Left renal pelvis (tissue), 4 donors: ENCODE data around the gene TBC1D23. TPM values are rescaled to one million over a fixed set of nuclear protein-coding genes. Genes with fewer than 3 reads are reported as not detected.
"Not testable (repeated sequence)": the region's sequence is repeated elsewhere in the genome, so short reads cannot be mapped to it uniquely, and the experiment has no call there.

Experiments used
- DNase-seq, 4 donors: peaks; one replicate each; pipeline ENCODE4 v3.0.0-alpha.2; 2013; ENCODE audit warnings: low read depth in 4 of 4, low spot score in 3 of 4
- polyA plus RNA-seq, 4 donors: library from polyadenylated mRNA; unstranded; fragments of 120-200 nt; gene quantifications; one replicate each; pipeline ENCODE4 v1.2.1, GENCODE V29; 2013; ENCODE audit not compliant: insufficient read length in 4 of 4

Gene TBC1D23
- 10 to 100 TPM; 38.0 to 45.6 (median 39.6) TPM for polyA plus RNA-seq

GRCh38 chr3:100260685-100261484, at the start of gene TBC1D23:
TBC1D23 (plus strand) TSS chr3:100260992; CDS start chr3:100261019, 27 bp downstream.
- peak; percentile 96 to 98 (median 97) for DNase-seq

GRCh38 chr3:100213891-100214573, 46.8 kb upstream of the TBC1D23 start:
- DNase-seq: no peak

GRCh38 chr3:100214574-100214964, 46.2 kb upstream of the TBC1D23 start:
- DNase-seq: no peak

DNA sequence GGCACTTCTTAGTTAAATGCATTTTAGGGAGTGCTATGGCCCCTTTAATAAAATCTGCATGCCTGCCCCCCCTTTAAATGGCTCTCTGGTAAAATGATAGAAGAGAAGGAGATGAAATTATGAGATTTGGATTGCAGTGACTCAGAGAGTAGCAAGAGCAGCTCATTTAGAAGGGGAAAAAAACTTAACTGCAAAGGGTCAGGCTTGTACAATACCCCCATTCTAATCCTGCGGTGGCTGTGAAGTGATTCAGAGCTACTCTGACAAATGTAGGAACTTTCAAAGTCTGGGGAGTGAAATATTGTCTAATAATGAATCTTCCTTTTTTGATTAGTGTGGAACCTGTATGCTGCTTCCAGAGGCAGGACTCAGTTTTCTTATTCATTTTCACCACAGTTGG, 44.1 kb upstream of the TBC1D23 start:
- DNase-seq: no peak

- no peak for DNase-seq
Observed at GRCh38 chr3:100221159-100221558, 39.6 kb upstream of the TBC1D23 start.

GRCh38 chr3:100225193-100225592, 35.6 kb upstream of the TBC1D23 start:
- DNase-seq: no peak

DNA sequence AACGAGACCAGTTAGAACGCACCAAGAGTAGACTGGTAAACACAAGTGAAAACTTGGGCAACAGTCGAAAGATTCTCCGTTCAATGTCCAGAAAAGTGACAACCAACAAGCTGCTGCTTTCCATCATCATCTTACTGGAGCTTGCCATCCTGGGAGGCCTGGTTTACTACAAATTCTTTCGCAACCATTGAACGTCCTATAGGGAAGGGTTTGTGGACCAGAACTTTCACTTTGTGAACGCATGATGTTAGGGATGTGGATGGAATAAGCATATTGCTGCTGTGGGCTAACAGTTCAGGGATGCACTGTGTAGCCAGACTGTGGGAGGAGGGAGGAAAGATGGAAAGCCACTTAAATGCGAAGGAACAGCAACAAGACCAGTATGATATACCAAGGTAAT, 34.9 kb upstream of the TBC1D23 start:
- no peak for DNase-seq

DNA sequence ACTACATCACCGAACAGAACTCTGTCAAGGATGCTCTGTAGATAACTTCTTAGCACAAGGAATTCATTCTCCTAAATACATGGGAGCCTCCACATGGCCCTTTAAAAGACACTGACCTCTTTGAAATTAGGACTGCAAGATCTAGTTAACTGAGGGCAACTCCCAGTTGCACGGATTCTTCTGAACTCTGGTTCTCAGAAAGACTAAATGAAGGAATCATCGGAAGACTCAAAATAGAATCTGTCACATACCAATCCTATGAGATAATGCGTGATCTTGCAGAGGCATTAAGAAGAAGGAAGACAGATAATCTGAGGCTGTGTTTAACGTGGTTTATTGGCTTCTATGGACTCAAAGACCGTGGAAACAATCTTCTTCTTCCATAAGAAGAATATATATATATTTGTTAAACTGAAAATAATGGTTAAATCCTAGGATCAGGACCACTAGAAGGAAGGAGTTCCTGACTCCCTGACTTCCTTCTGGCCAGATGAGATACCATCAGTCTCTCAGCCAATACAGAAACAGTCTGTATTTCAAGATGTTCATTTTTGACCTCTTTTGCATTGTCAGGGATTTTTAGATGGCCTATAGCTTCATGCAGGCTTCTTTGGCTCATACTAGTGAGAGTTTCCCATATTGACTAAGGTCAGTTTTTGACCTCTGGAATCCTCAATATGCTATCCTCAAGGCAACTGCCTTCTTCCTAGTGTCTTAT, 33.9 kb upstream of the TBC1D23 start:
- DNase-seq: no peak

GRCh38 chr3:100227511-100227921, 33.3 kb upstream of the TBC1D23 start:
- DNase-seq: no peak

- DNase-seq: no peak
Observed at GRCh38 chr3:100228247-100228646, 32.5 kb upstream of the TBC1D23 start.

GRCh38 chr3:100229188-100229587, 31.6 kb upstream of the TBC1D23 start:
- DNase-seq: not testable (repeated sequence)

GRCh38 chr3:100230710-100231109, 30.1 kb upstream of the TBC1D23 start:
- DNase-seq: no peak

DNA sequence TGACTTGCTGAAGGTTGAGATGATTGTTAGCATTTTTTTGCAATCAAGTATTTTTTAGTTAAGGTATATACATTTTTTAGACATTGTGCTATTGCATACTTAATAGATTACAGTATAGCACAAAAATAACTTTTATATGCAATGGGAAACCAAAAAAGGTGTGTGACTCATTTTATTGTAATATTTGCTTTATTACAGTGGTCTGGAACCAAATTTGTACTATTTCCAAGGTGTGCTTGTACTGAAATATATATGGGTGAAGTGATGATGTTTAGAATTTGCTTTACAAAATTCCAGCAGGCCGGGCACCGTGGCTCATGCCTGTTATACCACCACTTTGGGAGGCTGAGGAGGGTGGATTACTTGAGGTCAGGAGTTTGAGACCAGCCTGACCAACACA, 29.1 kb upstream of the TBC1D23 start:
- DNase-seq: no peak

DNA sequence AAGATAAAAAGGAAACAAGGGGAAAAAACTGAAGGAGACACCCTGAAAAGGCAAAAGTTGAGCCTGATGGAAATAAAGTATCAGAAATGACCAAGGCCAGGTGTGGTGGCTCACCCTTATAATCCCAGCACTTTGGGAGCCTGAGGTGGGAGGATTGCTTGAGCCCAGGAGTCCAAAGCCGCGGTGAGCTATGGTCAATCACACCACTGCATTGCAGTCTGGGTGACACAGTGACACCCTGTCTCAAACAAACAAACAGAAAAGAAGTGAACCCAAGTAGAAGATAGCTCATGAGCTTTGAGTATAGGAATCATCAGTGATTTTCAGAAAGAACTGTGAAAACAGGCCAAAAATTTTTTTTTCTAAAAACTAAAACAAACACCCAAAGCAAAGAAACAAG, 26.4 kb upstream of the TBC1D23 start:
- no peak for DNase-seq

DNA sequence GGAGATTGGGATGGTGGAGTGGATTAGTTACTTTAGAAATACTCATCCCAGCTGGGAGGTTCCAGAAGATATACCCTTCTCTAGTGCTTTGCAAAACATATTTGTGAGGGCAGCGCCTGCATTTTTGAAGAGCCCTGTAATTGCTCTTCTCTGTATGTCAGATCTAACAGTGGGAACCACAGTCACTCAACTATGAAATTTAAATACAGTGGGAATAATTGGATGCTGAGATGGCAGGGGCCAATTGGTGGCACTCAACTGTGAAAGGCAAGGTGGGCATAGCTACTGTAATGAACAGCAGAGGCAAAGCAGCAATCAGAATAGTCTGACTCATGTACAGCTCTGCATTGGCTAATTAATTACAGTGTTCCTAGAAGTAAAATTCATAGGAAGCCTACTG, 22.2 kb upstream of the TBC1D23 start:
- no peak for DNase-seq

DNA sequence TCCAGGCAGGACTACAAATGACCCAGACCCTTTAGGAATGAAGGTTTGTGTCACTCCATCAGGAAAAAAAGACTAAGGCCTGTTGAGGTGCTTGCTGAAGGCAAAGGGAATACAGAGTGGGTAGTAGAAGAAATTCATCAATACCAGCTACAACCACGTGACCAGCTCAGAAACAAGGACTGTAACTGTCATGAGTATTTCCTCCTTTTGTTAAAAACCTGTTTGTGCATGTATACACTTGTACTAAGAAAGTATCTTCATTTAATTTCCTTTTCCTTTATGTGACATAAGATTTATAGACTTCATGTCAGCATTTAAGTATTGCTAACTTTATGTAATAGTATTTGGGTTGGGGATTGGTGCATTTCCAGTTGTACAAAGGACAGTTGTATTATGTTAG, 18.3 kb upstream of the TBC1D23 start:
- DNase-seq: not testable (repeated sequence)

DNA sequence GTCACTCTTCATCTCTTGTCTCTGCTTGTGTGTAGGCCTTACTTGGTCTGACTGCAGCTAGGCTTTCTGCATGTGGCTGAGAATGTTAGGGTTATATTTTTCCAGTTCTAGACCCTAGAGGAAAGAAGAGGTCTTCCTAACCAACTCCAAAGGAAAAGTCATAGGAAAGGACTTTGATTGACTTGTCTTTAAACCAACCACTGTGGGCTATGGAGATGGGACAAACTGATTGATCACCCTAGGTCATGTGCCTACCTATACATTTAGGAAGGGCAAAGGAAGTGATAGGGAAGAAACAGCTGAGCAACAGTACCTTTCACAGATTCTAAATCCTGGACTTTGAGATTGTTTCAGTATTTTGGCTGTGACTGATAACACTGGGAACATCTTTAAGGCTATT, 16.5 kb upstream of the TBC1D23 start:
- DNase-seq: no peak

GRCh38 chr3:100245136-100245535, 15.7 kb upstream of the TBC1D23 start:
- DNase-seq: no peak

DNA sequence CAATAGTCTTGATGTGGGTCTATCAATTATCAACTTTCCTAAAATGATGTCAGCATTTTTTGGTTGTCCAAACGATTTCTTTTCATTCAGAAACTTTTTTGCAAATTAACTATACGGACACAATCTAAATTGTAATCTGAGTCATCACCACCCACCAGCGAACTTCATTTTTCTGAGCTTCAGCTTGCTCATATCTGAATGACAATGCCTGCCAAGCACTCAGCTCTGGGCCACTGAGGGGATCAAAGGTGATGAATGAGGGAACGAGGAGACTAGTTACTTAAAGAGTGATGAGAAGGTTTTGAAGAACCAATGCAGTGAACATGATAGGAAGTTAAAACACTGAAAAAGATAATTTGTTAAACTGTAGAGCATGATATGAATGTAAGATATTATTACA, 14.9 kb upstream of the TBC1D23 start:
- DNase-seq: no peak

- DNase-seq: no peak
Observed at GRCh38 chr3:100246999-100247398, 13.8 kb upstream of the TBC1D23 start.

GRCh38 chr3:100252001-100252400, 8.8 kb upstream of the TBC1D23 start:
- DNase-seq: no peak
